Stimulated activated CD4-positive, alpha-beta T cell treated with anti-CD3 and anti-CD28 coated beads, Interleukin-1b, Interleukin-23, amount 100 ng/mL, for 48 hours (primary cell): ENCODE data around the gene FAM167B.
"Not testable (repeated sequence)": the region's sequence is repeated elsewhere in the genome, so short reads cannot be mapped to it uniquely, and the experiment has no call there.

Experiments
- DNase-seq: peaks from one replicate; pipeline ENCODE4 v3.0.0-alpha.2; 2020

FAM167B gene

DNA sequence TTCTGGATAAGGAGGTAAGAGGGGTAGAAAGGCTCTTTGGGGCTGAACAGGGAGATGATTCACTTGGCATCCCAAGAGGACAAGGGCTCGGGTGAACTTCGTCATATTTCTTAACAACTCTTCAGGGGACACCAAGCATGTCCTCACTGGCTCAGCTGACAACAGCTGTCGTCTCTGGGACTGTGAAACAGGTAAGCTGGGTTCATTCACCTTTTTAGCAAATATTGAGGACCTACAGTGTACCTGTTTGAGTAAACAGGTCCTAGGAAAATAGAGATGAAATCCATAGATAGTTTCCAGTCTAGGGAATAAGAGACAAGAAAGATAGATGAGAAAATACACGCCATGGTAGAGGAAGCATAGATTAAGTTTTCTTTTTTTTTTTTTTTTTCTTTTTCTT, 22.7 kb upstream of the FAM167B start:
- DNase-seq: no peak

DNA sequence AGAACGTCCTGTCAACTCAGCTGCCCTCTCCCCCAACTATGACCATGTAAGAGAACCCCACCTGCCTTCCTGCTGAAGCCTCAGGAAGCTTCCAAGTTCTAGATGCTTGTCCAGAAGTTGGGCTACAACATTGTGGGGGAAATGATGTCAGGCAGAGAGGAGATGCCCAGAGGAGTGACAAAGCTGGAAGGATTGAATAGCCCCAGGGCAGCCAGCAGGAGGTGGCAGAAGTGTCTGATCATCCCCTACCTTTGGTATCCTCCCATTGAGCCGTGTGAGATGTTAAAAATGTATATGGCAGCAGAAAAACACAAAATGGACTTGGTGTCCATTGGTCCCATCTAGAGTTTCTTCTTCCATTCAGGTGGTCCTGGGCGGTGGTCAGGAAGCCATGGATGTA, 18.3 kb upstream of the FAM167B start:
- DNase-seq: no peak

DNA sequence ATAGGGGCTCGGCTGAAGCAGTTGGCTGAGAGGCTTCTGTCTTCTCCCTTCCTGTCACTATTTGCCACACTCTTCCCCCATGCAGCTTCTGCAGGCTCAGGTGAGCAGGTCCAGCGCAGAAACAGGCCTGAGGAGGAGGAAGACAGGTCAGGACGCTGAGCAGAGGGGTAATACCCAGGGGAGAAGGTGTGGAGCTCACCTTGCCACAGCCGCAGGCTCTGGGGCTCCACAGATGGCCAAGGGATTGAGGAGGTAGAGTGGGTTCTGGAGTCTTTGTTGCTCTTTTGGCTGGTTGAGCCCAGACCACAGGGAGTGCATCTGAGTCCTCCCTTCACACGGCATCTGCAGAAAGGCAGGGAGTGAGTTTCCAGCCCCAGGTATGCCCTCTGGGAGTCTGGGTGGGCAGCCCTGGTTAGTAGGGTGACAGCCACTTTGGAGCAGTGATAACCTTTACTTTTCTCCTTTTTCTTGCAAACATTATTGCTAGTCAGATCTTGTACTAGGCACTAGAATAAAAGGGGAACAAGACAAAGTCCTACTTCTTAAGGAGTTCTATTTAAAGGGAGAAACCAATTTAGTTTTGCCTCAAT, 15.1 kb upstream of the FAM167B start:
- no peak for DNase-seq

DNA sequence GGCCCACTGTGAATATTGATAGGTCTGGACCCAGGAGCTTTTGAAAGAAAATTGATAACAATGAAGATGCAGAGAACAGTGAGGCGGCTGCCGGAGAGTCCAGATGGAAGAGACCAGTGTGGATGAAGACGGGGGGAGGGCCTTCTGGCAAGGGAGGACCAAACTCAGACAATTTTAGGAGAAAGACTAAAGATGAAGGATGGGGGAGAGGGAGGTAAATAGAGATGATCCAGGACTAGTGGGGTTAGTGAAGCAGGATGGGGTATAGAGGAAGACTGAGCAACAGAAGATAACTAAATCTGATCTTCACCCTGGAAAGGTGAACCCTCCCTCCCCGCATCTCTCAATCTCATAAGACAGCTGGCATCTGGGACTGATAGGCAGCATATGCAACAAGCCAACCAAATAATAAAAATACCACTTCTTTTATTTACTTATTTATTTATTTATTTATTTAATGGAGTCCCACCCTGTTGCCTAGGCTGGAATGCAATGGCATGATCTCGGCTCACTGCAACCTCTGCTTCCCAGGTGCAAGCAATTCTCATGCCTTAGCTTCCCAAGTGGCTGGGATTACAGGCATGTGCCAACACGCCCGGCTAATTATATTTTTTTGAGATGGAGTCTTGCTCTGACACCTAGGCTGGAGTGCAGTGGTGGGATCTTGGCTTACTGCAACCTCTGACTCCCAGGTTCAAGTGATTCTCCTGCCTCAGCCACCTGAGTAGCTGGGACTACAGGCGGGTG, 14.3 kb upstream of the FAM167B start:
- DNase-seq: no peak

DNA sequence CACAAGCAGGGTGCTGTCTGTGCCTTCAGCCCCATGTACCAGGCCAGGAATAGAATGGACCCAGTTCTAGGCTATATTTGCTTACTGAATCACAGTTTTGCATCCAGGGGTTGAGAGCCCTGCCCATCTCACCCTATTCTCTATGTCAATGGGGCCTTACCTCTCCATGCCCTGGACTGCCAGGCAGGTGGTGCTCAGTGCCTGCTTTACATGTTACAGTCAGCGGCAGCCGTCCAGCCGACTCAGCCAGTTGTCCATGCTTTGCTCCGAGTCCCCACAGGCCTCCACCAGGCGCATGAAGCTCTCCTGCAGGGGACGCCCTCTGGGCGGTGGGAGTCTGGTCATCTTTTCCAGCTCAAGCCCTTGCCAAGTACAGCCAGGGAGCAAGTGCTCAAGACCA, 12.2 kb upstream of the FAM167B start:
- DNase-seq: no peak

DNA sequence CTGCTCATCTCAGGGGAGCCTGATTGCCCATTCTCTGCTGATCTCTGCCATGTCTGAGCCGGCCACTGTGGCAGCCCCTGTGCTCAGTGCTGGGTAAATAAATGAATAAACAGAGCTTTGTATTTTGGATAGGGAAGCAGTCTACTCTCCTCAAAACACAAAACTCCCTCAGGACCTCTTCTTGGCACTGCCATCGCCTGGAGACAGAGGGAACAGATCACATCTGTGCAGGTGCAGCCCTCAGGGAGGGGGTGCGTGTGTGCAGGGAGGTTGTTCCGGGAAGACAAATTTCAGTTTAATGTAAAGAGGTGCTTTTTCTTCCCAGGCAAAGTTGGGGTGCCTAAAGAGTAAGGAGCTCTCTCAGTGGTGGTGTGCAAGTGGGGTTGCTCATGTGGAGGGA, 7.7 kb upstream of the FAM167B start:
- no peak for DNase-seq

DNA sequence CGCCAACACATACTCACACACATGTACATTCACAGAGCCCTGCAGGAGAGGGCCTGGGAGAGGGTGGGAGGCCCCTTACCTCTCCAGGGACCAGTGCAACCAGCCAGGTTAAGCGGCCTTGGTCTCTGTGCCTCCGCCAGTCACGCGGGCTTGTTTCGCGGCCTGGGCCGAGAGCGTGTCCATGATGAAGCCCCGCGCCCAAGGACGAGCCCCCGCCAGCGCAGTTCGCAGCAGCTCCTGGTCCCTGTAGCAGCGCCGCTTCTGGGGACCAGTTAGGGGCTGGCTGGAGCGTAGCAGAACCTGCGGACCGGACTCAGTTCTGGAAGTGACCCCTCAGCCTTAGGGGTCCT, 7.3 kb upstream of the FAM167B start:
- no peak for DNase-seq

DNA sequence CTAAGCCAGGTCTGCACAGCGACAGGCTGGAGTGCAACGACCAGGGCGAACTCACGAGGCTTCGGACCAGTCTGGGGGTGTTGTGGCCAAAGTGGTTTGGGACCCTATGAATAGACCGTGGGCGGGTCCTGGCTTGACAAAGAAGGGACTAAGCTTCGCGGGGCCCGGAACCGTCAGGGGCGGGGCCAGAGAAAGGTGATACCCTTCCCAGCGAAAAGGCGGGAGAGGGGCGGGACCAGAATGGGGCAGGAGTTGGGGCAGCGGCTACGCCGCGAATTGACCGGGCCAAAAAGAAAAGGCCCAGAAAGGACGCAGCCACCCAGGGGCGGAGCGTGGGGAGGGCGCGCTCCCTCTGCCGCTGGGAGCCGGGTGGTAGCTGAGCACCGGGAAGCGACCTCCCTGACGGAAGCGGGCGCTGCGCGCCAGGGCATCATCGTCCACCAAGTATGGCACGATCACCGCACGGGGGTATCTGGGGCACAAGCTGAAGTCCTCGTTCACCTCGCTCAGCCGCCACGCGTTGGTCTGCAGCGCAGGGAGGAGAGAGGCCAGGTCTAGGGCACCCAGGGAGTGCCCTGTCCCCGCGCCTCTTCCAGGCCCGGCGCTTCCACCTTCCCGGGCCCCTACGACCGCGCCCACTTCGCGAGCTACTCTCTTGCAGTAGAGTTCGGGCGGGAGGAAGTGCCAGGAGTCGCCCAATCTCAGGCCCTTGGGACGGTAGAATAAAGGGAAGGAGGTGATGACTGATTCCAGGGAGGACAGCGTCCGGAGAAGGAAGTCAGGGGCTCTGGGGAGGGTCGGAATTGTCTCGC, 6.7 kb upstream of the FAM167B start:
- peak; percentile 34 for DNase-seq

DNA sequence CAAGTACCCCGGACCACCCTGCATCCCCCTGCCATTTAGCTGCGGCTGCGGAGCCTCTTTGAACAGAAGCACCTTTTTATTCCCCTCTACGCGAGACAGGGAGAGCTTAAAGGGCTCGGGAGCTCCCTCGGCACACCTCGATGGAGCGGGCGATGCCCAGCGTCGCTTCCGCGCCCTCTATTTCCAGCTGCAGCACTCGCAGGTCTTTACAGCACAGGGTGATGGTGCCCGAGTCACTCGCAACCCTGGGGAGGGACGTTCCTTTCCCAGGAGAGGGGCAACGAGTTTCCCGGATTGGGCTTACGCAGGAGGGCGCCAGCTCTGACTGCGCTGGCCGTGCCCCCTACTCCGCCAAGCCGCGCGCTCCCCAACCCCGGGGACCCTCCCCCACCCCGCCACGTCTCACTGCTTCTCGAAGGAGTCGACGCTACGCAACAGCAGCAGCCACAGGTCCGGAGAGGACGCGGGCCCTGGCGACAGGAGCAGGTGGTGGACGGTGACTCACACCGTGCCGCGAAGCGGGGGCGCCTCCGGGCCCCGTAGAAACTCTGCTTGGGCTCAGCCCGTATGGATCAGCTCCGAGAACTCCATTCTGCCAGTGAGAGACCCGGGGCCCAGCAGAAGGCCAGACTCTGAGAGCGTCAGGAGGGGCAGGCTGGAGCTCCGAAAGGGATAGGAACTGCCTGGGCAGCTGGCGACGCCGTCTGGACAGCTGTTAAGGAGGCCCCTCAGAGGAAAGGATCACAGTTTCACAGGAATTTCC, 5.8 kb upstream of the FAM167B start:
- DNase-seq: no peak

DNA sequence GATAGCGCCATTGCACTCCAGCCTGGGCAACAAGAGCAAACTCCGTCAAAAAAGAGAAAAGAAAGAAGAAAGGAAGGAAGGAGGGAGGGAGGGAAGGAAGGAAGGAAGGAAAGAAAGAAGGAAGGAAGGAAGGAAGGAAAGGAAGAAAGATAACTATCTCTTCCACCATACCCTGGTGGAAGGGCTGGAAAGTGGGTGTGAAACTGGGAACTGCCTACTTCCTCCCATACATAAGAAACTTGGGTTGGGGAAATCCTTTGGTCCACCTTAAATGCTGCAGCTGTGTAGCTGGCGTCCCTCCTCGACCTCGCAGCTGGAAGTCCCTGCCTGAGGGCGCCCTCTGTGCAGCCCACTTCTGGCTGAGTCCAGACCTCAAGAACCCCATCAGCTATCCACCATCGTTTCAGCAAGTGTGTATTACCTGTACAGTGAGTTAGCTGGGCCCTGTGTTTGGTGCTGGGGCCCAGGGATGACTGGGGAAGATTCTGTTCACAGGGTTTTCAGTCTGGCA, 4.6 kb upstream of the FAM167B start:
- DNase-seq: no peak

DNA sequence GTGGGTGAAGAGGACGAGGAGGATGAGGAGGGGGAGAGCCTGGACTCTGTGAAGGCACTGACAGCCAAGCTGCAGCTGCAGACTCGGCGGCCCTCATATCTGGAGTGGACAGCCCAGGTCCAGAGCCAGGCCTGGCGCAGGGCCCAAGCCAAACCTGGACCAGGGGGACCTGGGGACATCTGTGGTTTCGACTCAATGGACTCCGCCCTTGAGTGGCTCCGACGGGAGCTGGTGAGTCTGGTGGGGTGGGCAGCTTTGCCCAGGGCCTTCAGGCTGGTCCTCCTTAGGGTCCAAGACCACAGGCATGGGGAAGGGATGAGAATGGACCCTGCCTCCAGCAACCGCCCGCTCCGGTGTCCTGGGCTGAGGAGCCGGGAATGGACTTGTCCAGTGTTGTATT, 430 bp downstream of the FAM167B start:
- no peak for DNase-seq

DNA sequence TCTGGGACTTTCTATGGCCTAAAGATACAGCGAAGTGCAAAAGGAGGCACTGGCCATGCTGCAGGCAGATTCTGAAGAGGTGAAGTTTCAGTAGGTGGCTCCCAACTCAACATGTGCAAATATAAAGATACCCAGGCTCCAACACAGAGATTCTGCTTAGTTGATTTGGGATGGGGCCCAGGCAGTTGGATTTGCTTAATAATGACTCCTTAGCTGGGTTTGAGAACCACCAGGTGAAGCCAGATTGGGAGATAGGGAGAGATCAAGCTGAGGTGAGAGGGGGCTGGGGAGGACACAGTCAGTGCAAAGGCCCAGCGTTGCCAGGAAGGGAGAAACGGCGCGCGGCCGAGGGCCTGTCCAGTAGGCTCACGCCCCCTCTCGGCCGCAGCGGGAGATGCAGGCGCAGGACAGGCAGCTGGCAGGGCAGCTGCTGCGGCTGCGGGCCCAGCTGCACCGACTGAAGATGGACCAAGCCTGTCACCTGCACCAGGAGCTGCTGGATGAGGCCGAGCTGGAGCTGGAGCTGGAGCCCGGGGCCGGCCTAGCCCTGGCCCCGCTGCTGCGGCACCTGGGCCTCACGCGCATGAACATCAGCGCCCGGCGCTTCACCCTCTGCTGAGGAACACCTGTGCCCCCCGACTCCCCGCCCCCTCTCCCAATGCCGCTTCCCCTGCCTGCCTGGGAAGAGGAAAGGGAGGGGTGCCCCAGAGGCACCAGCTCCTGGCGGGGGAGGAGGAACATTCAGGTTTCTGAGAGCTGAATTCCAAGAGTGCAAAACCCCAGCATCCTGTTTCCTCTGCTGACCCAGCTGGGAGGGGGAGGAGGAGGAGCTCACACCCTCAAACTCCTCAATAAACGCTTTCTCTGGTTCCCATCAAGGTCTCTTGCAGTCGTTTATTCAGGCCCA, 1.2 kb downstream of the FAM167B start:
- peak; percentile 84 for DNase-seq

DNA sequence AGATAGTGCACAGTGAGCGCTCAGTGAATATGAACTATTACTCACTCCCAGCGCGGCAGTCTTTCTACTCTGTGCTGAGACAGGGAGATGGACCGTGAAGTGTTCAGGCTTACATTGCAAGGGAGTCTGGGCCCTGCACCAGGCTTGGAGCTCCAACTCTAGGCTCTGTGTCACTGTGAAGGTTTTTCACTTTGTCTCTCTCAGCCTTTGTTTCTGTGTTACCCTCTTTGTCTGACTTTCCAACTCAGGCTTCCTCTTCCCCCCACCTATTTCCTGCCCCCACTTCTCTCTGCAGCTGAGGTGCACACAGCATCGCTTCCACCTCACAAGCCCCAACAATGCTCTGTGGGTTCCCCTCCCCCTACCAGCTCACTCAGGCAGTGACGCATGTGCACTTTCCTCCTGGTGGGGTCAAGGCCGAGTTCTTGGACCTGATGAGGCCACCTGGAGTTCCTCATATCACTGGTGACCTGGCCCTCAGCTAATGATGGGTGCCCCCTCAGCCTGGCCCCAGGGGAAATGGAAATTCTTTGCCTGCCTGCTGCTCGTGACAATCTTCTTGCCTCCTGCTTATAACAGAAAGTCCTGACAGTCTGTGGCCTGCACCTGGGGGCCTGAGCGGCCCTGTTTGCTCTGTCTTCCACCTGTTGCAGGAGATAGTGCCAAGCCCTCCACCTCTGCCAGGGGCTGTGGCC, 3.0 kb downstream of the FAM167B start:
- peak; percentile 82 for DNase-seq

DNA sequence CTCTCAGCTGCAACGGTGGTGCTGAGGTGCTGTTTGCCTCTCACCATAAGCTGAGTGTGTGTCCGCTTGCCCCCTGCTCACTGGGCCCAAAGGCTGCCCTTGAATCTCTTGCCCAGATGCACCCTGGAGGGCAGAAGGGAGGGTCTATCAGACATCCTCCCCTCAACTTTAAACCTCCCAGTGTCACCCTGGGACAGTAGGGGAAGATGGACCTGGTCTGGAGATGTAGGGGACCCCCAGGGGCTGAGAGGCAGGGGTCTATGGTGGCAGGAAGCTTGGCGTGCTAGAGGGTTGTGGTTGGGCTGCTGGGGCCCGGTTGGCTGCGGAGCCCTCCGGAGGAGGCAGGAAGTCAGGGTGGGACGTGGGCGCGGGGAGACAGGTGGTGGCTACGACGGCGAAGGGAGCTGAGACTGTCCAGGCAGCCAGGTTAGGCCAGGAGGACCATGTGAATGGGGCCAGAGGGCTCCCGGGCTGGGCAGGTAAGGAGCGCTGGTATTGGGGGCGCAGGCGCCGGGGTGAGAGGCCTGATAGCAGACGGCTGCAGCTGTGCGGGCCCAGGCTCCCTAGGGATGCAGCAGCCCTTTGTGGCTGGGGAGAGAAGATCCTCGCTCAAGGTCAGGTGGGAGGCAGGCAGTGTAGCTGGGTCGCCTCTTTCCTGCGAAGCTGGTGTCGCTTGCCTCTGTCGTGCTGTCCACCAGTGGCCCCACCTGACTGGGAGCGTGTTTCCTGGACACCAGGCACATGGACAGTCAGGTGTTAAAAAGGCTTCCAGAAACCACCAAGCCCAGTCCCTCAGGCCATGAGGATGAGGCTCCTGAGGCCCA, 4.1 kb downstream of the FAM167B start, which contains the start of gene LCK:
TSS of gene LCK (plus strand) at position 373 of the 824 bp plus-strand sequence. CDS start 23,065 bp downstream, outside the sequence.
- DNase-seq: peak; percentile 80

DNA sequence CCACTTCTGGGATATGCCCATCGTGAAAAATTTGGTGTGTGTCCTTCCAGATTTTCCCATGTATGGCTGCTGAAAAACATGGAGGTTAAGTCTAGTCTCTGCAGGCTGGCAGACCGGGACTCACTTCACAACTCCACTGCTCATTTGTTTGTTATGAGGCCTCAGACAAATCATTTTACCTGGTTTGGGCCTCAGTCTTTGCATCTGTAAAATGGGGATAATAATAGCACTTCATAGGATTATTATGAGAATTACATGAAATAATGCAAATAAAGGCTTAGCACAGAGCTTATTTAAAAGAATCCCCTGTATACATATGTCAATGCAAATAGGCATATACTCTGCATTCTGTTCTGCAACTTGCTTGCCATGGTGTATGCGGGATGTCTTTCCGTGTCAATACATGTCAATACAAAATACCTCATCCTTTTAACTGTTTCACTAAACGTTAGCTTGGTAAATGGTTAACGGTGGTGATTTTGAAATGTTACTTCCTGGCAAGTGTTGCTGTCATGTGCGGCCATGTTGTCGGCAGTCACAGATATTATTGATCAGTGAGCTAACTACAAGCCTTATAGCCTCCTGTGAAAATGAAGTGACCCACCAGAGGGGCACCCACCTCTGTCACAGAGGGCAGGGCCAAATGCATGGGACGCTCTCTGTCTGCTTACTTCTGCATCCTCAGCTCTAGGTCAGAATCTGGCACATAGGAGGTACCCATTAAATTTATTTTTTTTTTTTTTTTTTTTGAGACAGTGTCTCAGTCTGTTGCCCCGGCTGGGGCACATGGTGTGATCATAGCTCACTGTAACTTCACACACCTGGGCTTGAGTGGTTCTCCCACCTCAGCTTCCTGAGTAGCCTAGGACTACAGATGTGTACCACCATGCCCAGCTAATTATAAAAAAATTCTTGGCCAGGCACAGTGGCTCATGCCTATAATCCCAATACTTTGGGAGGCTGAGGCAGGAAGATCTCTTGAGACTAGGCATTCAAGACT, 8.3 kb downstream of the FAM167B start:
- no peak for DNase-seq

DNA sequence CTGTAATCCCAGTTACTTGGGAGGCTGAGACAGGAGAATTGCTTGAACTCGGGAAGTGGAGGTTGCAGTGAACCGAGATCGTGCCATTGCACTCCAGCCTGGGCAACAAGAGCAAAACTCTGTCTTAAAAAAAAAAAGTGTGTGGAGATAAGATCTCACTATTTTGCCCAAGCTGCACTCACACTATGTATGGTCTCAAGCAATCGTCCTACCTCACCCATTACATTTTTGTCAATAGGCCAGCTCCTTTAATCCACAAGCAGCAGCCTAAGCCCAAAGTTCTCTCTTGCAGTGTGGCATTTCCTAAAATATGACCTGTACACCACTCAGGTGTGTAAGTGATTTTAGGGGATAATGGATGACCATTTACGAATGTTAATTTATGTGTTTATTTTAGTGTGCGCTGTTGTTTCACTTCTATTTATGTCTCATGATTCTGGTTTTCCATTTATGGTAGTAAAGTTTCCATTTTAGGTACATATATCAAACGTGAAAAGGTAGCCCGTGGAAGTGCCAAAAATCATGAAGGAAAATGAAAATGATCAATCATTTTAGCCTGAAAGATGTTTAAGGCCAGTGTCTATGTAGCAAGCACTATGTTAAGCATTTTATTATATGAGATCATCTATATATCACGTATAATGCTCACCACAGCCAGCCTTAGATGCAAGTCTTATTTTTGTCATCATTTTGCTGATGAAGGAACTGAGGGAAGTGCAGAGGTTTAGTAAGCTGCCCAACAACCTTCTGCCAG, 9.6 kb downstream of the FAM167B start:
- DNase-seq: no peak

DNA sequence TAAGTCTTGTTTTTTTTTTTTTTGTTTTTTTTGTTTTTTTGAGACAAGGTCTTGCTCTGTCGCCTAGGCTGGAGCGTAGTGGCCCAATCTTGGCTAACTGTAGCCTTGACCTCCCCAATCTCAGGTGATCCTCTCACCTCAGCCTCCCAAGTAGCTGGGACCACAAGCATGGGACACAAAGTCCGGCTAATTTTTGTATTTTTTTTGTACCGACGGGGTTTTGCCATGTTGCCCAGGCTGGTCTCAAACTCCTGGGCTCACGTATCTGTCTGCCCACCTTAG, 10.1 kb downstream of the FAM167B start:
- no peak for DNase-seq

DNA sequence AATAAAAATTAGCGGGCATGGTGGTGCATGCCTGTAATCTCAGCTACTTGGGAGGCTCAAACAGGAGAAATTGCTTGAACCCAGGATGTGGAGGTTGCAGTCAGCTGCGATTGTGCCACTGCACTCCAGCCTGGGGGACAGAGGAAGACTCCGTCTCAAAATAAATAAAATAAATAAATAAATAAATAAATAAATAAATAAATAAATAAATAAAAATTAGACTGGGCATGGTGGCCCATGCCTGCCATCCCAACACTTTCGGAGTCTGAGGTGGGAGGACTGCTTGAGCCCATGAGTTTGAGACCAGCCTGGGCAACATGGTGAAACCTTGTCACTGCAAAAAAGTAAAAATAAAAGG, 16.2 kb downstream of the FAM167B start:
- DNase-seq: not testable (repeated sequence)

DNA sequence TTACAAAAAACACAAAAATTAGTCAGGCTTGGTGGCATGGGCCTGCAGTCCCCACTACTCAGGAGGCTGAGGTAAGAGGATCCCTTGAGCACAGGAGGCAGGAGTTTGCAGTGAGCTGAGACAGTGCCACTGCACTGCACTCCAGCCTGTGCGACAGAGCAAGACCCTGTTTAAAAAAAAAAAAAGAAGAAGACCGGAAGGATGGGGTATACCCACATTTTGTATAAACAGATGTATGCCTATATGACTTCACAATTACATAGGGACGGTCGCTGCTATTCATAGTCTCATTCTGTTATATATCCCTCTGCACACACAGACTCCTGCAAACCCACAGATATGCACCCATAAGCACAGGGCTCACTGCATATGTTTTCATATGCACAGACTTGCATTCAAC, 16.7 kb downstream of the FAM167B start:
- no peak for DNase-seq
